K562 (cell line): ENCODE data around the gene LILRB3. TPM values are rescaled to one million over a fixed set of nuclear protein-coding genes. Genes with fewer than 3 reads are reported as not detected.

Source experiments
- DDX20 ChIP-seq: fragments of 450-650 bp; IDR thresholded peaks from 2 replicates; pipeline ENCODE4 v1.6.1; 2016; ENCODE audit warnings: missing genetic modification characterization, low read depth, mild to moderate bottlenecking, missing compliant biosample characterization, moderate library complexity
- FOXA3 ChIP-seq, 2 experiments: fragments of 450-650 bp in 1 of 2; sonication (generic) in 1 of 2; formaldehyde crosslinking; IDR thresholded peaks in 1 of 2; conservative IDR thresholded peaks in 1 of 2; 2 replicates each; pipeline versions ENCODE4 v1.4.0 to v1.8.0; 2020 to 2022; ENCODE audit warnings: mild to moderate bottlenecking in 2 of 2, missing genetic modification reagents in 1 of 2
- PHF21A ChIP-seq: fragments of 450-650 bp; IDR thresholded peaks from 2 replicates; pipeline ENCODE4 v1.6.1; 2017; ENCODE audit warnings: low read depth, borderline replicate concordance
- POLR3G ChIP-seq: IDR thresholded peaks from 2 replicates; pipeline ENCODE4 v1.6.1; 2011; ENCODE audit not compliant: insufficient read length, insufficient replicate concordance; ENCODE audit errors: extremely low read depth
- RBM15 ChIP-seq: fragments of 200-400 bp; formaldehyde crosslinking; IDR thresholded peaks from 2 replicates; pipeline ENCODE4 v1.6.1; 2018; ENCODE audit warnings: mild to moderate bottlenecking, low read length, moderate library complexity; ENCODE audit not compliant: insufficient read depth
- RCOR1 ChIP-seq, 2 experiments: IDR thresholded peaks; 2 replicates each; pipeline ENCODE4 v1.6.1; 2012; ENCODE audit warnings: low read depth in 2 of 2, low read length in 2 of 2, borderline replicate concordance in 1 of 2, improper control_type of control experiment in 1 of 2
- SIX5 ChIP-seq, 2 experiments: IDR thresholded peaks; 2 replicates each; pipeline ENCODE4 v1.6.1; 2011; ENCODE audit warnings: low read length in 2 of 2, borderline replicate concordance in 1 of 2, low read depth in 1 of 2, mild to moderate bottlenecking in 1 of 2, moderate library complexity in 1 of 2; ENCODE audit not compliant: insufficient read depth in 1 of 2
- SMAD1 ChIP-seq: fragments of 150-350 bp; IDR thresholded peaks from 2 replicates; pipeline ENCODE4 v1.6.1; 2014; ENCODE audit warnings: low read length, low read depth; ENCODE audit not compliant: partially characterized antibody
- SOX6 ChIP-seq: fragments of 450-650 bp; IDR thresholded peaks from 2 replicates; pipeline ENCODE4 v1.6.1; 2014; ENCODE audit warnings: mild to moderate bottlenecking
- SREBF1 ChIP-seq: fragments of 150-350 bp; IDR thresholded peaks from 2 replicates; pipeline ENCODE4 v1.6.1; 2014; ENCODE audit warnings: antibody characterized with exemption, low read depth, low read length, borderline replicate concordance
- TAL1 ChIP-seq: fragments of 450-650 bp; IDR thresholded peaks from 2 replicates; pipeline ENCODE4 v1.6.1; 2016; ENCODE audit warnings: mild to moderate bottlenecking
- TCFL5 ChIP-seq: fragments of 250-450 bp; sonication (Bioruptor Pico); conservative IDR thresholded peaks from 2 replicates; pipeline ENCODE4 v1.6.1; 2021; ENCODE audit warnings: mild to moderate bottlenecking, moderate library complexity, matching md5 sums
- ZBTB7A ChIP-seq: IDR thresholded peaks from 2 replicates; pipeline ENCODE4 v1.6.1; 2011; ENCODE audit warnings: low read depth, mild to moderate bottlenecking, low read length, moderate library complexity, borderline replicate concordance; ENCODE audit not compliant: control insufficient read depth
- ZNF224 ChIP-seq: sonication (generic); formaldehyde crosslinking; IDR thresholded peaks from 2 replicates; pipeline ENCODE4 v1.8.0; 2022; ENCODE audit warnings: mild to moderate bottlenecking, missing genetic modification reagents
- ZNF347 ChIP-seq: fragments of 450-650 bp; formaldehyde crosslinking; IDR thresholded peaks from 2 replicates; pipeline ENCODE4 v1.4.0; 2020; ENCODE audit warnings: low read depth, mild to moderate bottlenecking, moderate library complexity
- ZNF436 ChIP-seq: fragments of 250-450, 450-650 bp; sonication (Bioruptor Pico); formaldehyde crosslinking; IDR thresholded peaks from 2 replicates; pipeline ENCODE4 v1.7.0; 2020; ENCODE audit warnings: mild to moderate bottlenecking
- ZNF695 ChIP-seq: fragments of 450-650 bp; formaldehyde crosslinking; IDR thresholded peaks from 2 replicates; pipeline ENCODE4 v1.4.0; 2020; ENCODE audit warnings: mild to moderate bottlenecking, moderate library complexity
- polyA plus RNA-seq, 8 experiments: library from polyadenylated mRNA; depleted of rRNA in 4 of 8; stranded (reverse) in 5 of 8; unstranded in 3 of 8; fragments of >200 nt; fragmentation: Nextera tagmentation in 2 of 8; fragmentation: Illumina TruSeq in 1 of 8; extraction: Ambion mirVana in 2 of 8; extraction: Trizol in 1 of 8; gene quantifications; 2 replicates each; pipeline versions ENCODE4 v1.2.1 to v1.2.3, GENCODE V29; 2011 to 2014; ENCODE audit warnings: inconsistent platforms in 1 of 8, missing spikeins in 1 of 8
- total RNA-seq, 7 experiments: library from RNA; depleted of rRNA in 6 of 7; stranded (reverse); fragments of >200 nt in 6 of 7; fragmentation: Illumina TruSeq in 2 of 7; extraction: Trizol in 2 of 7; gene quantifications; 2 replicates each; pipeline versions ENCODE4 v1.2.1 to v1.2.3, GENCODE V29; 2011 to 2021; ENCODE audit warnings: low replicate concordance in 1 of 7
- TF ChIP-seq, protein P1 (sequence below): fragments of 250-450 bp; sonication (Bioruptor Pico); IDR thresholded peaks from 2 replicates; pipeline ENCODE4 v1.8.0; 2022; ENCODE audit warnings: inconsistent platforms, mild to moderate bottlenecking, moderate library complexity, borderline replicate concordance
- TF ChIP-seq, protein P2 (sequence below): fragments of 450-650 bp; IDR thresholded peaks from 2 replicates; pipeline ENCODE4 v1.6.1; 2018; ENCODE audit not compliant: partially characterized antibody
- TF ChIP-seq, protein P3 (sequence below): sonication (generic); formaldehyde crosslinking; IDR thresholded peaks from 2 replicates; pipeline ENCODE4 v1.4.0; 2020; ENCODE audit warnings: mild to moderate bottlenecking, missing genetic modification reagents

Gene LILRB3
- total and polyA plus RNA-seq, 9 of the 15 experiments (the other 6 are each of a cell fraction or from before 2014, with no cell fraction given) = 0.01 to 0.09 TPM; not detected in 7

DNA sequence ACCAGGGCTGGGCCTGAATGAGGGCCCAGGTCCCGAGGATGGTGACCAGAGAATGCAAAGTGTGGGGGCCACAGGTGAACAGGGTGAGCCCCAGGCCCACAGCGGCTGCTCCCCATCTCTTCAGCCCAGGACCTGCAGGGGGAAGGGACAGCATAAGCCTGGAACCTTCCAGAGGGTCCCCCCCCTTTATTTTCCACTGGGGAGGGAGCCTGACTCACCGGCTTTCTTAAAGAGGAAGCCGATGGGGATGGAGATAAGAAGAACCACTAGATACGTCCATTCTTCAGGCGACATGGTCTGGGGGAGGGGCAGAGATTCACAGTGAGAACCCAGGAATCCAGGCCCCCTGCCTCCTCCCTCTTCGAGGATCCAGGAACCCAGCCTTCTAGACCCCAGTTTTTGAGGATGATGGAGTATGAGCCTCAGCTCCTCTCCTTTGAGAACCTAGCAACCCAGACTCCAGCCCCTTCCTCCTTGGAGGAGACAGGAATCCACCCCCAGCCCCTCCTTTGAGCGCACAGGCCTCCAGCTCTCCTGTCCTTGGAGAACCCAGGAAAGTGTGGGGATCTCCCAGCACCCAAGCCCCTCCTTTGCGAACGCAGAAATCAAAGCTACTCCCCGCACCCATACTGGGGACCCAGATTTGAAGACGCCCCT is 34.5 kb downstream of the LILRB3 start (continued):
- TF ChIP-seq POLR3G (no peak), SMAD1 (peak; percentile 53), SIX5 (IDR thresholded peaks at IDR 0.05; ENCODE audit: borderline replicate concordance in 1 of 2, insufficient read depth in 1 of 2, low read depth in 1 of 2, low read length in 2 of 2) (no peak), SREBF1 (no peak), TAL1 (no peak), ZNF224 (CRISPR knock-in tag) (no peak), SOX6 (peak; percentile 81), TCFL5 (CRISPR knock-in tag) (no peak), DDX20 (no peak), ZNF695 (CRISPR knock-in tag) (no peak), ZNF436 (CRISPR knock-in tag) (no peak), RCOR1 (IDR thresholded peaks at IDR 0.05; ENCODE audit: borderline replicate concordance in 1 of 2, low read depth in 2 of 2, low read length in 2 of 2) (peak in 1 of 2 experiments; percentile 97; a peak in 2 of 4 replicates), FOXA3 (CRISPR knock-in tag; conservative IDR thresholded peaks at IDR 0.05 in 1 of 2, IDR thresholded peaks at IDR 0.05 in 1 of 2) (no peak), ZBTB7A (no peak; the same call in 1 of the 2 replicates), RBM15 (no peak), ZNF347 (CRISPR knock-in tag) (no peak), PHF21A (no peak)
- TF ChIP-seq, protein P1, sequence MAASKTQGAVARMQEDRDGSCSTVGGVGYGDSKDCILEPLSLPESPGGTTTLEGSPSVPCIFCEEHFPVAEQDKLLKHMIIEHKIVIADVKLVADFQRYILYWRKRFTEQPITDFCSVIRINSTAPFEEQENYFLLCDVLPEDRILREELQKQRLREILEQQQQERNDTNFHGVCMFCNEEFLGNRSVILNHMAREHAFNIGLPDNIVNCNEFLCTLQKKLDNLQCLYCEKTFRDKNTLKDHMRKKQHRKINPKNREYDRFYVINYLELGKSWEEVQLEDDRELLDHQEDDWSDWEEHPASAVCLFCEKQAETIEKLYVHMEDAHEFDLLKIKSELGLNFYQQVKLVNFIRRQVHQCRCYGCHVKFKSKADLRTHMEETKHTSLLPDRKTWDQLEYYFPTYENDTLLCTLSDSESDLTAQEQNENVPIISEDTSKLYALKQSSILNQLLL (CRISPR knock-in tag) = no peak
- TF ChIP-seq, protein P2, sequence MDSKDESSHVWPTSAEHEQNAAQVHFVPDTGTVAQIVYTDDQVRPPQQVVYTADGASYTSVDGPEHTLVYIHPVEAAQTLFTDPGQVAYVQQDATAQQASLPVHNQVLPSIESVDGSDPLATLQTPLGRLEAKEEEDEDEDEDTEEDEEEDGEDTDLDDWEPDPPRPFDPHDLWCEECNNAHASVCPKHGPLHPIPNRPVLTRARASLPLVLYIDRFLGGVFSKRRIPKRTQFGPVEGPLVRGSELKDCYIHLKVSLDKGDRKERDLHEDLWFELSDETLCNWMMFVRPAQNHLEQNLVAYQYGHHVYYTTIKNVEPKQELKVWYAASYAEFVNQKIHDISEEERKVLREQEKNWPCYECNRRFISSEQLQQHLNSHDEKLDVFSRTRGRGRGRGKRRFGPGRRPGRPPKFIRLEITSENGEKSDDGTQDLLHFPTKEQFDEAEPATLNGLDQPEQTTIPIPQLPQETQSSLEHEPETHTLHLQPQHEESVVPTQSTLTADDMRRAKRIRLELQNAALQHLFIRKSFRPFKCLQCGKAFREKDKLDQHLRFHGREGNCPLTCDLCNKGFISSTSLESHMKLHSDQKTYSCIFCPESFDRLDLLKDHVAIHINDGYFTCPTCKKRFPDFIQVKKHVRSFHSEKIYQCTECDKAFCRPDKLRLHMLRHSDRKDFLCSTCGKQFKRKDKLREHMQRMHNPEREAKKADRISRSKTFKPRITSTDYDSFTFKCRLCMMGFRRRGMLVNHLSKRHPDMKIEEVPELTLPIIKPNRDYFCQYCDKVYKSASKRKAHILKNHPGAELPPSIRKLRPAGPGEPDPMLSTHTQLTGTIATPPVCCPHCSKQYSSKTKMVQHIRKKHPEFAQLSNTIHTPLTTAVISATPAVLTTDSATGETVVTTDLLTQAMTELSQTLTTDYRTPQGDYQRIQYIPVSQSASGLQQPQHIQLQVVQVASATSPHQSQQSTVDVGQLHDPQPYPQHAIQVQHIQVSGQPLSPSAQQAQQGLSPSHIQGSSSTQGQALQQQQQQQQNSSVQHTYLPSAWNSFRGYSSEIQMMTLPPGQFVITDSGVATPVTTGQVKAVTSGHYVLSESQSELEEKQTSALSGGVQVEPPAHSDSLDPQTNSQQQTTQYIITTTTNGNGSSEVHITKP = no peak
- TF ChIP-seq, protein P3, sequence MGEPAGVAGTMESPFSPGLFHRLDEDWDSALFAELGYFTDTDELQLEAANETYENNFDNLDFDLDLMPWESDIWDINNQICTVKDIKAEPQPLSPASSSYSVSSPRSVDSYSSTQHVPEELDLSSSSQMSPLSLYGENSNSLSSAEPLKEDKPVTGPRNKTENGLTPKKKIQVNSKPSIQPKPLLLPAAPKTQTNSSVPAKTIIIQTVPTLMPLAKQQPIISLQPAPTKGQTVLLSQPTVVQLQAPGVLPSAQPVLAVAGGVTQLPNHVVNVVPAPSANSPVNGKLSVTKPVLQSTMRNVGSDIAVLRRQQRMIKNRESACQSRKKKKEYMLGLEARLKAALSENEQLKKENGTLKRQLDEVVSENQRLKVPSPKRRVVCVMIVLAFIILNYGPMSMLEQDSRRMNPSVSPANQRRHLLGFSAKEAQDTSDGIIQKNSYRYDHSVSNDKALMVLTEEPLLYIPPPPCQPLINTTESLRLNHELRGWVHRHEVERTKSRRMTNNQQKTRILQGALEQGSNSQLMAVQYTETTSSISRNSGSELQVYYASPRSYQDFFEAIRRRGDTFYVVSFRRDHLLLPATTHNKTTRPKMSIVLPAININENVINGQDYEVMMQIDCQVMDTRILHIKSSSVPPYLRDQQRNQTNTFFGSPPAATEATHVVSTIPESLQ = no peak; the same call in 1 of the 2 replicates
